DMS114 treated with DMSO at 0.1 percent for 48 hours (cell line): Measurements from ENCODE around the gene CTAG1A.
"Not testable (repeated sequence)": the region's sequence is repeated elsewhere in the genome, so short reads cannot be mapped to it uniquely, and the experiment has no call there.

Experiments used
- DNase-seq: peaks from one replicate; lab custom pipeline; 2025; ENCODE audit not compliant: unreplicated experiment; lab: John Stamatoyannopoulos, UW

CTAG1A gene

DNA sequence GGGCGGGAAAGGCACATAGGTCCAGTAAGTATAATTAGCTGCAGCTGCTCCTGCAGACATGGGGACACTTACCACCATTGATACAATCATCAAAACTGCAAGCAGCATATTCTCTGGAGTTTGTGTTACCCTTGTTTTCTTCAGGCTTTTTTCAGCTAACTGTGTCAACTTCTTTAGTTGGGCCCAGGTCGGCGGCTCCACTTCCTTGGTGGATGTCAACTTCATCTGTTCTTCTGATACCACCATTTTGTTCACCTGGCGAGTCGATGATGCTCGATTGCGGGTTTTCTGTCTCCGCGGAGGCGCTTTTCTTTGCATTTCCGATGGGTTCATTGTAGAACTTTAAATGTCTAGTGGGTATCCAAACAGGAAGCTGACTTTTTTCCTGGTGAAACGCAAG, 26.2 kb downstream of the CTAG1A start:
- not testable (repeated sequence) for DNase-seq

DNA sequence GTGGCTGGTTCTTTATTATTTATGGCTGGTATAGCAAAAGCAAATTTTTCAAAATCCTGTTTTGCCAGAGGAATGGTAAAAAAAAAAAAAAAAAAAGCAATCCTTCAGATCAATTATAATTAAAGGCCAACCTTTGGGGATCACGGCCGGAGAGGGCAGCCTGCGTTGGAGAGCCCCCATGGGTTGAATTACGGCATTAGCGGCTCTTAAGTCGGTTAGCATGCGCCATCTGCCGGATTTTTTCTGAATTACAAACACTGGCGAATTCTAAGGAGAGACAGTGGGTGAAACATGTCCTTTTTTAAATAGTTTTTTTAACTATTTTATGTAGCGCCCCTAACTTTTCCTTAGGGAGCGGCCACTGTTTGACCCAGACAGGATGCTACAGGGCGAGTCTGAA, 28.7 kb downstream of the CTAG1A start:
- not testable (repeated sequence) for DNase-seq

DNA sequence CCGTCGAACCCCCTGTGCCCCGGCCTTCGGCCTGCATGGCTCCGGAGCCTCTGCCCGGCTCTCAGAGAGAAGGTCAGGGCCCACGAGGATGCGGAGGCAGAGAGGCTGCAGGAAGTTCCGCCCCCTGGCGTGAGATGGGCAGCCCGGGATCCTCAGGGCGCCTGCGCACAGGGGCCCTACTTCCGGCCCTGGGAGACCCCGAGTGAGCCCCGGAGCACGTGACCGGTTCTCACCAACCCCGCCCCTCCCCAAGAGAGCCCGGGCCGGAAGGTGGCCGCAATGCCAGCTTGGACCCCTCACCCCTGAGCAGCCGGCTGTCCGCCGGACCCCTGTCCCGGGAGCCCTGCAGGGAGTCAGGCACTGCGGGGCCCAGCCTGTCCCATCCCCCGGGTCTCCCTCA, 34.2 kb downstream of the CTAG1A start, which contains the start of gene CTAG1B:
Gene CTAG1B (minus strand): TSS at position 101 of the 400 bp plus-strand sequence. CDS start 64 bp downstream, at position 37.
- DNase-seq, result not testable (repeated sequence)

DNA sequence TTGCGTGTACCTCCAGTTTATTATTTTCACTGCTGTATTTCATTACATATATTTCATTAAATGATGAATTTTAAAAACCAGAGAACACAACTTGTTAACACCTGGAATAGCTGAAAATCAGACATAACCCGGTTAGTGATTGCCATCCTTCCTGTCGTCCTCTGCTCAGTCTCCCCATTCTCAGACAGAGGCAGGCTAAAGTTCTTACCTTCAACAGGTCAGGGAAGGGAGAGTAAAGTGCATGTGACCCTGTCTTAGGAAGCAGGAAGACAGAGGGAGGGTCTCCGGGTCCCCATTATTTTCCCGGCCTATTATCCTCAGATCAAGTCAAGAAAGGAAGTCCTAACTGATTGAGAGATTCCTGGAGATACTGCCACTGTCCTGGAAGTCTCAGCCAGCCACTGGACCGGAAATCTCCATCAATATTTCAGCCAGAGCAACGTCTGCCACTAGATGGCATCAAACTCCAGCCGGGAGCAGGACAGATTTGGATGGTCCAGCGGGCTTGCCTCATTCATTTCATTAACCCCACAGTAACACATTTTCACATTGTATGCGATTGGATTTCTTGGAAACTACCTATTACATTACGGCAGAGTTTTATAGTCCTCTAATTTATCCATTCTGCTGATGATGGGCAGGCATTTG, 36.0 kb downstream of the CTAG1A start:
- DNase-seq, result not testable (repeated sequence)

DNA sequence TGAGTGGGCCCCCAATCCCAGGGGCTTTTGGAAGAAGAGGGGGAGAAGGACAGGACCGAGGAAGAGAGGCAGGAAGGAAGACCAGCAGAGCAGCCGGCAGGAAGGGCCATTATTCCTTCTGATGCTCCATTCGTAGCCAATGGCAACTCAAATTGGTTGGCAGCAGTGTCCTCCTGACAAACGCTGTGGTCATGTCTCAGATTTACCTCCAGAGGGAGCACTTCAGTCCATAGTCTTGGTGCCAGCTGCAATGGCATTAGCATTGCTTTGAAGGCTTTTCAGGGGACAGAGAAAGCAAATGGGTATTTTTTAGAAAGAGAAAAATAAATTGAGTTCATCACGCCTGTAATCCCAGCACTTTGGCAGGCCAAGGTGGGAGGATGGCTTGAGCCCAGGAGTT, 44.0 kb downstream of the CTAG1A start:
- DNase-seq, result not testable (repeated sequence)

DNA sequence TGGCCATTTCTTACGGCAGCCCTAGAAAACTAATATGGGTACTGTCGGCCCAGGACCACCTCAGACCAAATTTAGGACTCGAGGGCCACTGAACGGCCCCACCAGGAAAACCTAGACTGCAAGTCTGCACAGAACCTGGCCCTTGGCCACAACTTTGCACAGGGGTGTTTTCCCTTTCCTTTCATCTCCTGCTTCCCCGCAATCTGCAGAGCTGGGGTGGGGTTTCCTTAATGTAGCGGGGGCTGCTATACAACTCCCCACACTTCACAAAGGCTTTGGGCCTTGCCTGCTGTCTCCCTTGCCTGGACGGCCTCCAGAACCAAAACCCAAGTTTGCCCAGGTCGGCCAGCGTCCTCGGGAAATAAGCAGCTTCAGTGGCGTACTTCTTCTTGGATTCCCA, 46.0 kb downstream of the CTAG1A start:
- not testable (repeated sequence) for DNase-seq

DNA sequence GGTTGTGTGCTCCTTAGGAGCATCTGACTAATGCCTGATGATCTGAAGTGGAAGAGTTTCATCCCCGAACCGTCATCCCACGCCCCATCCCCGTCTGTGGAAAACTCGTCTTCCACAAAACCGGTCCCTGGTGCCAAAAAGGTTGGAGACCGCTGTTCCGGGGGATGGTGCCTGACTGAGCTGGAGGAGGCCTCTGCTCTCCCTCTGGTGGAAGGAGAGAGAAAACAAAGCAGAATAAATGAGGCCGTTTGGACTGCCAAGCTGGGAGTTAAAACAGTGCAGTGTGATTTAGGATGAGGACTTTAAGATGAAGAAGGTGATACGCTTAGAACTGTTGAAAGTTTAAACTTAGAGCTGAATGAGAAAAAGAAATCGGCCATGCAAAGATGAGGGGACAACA, 48.7 kb downstream of the CTAG1A start:
- DNase-seq, result not testable (repeated sequence)
